Renal pelvis (tissue), 4 donors: ENCODE data around the gene PGAM2. TPM values are rescaled to one million over a fixed set of nuclear protein-coding genes. Genes with fewer than 3 reads are reported as not detected.

Experiments used
- DNase-seq: peaks from one replicate; pipeline ENCODE4 v3.0.0-alpha.2; 2013
- polyA plus RNA-seq, 3 donors: library from polyadenylated mRNA; unstranded; fragments of 120-200 nt; gene quantifications; one replicate each; pipeline ENCODE4 v1.2.1, GENCODE V29; 2013; ENCODE audit not compliant: insufficient read length in 3 of 3

The PGAM2 gene
- polyA plus RNA-seq, 3 donors: 1.2 to 3.4 (median 2.2) TPM

DNA sequence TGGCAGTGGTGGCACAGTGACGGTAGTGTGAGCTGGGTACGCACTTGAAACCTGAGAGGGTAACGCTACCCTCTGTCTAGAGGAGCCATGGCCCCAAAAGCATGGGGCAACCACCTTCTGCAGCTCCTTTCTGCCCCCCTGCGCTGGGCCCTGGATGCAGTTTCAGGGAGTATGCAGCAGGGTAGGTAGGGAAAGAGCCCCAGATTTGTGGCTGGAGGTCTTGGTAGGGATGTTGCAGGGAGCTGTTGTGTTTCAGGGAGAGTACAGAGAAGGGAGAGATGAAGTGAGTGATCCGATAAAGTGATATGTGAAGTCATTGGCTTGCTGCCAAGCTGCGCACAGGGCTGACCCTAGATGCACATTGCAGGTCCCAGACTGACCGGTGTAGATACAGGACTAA is 2.7 kb upstream of the PGAM2 start:
- DNase-seq: no peak

DNA sequence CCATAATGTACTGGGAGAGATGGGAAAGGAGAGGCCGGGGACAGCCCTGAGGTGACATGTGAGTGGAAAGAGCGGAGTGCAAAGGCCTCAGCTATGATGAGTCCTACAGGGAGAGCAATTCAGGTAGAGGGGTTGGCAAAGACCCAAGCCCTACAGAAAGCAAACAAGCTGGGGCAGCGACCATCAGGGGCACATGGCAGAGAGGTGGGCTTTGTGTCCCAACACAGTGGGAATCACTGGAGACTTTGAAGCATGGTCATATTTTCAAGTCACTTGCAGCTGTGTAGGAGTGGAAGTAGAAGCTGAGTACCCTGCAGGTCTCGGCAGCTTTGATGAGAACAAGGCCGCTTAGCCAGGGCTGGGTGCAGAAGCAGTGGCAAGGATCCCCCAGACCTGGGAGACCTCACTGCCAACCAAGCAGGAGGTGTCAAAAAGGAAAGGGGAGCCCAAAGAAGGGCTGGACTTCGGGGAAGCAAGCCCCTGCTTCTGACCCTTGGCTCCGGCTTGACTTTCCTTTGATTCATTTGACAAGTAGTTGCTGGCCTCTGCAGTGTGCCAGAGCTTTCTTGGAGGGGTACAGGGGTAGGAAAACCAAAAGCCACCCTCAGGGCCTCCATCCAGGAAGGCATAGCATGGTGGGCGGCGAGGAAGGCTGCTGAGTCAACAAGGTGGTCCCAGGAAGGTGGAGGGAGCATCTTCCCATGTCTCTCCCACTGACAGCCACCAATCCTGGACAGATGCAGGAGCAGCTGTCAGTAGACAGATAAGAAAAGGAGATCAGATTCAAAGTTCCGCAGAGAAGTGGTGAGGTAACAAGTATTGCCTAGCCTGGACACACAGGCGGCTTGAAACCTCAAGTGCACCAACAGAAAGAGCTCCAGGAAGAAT is 1.9 kb upstream of the PGAM2 start:
- no peak for DNase-seq

DNA sequence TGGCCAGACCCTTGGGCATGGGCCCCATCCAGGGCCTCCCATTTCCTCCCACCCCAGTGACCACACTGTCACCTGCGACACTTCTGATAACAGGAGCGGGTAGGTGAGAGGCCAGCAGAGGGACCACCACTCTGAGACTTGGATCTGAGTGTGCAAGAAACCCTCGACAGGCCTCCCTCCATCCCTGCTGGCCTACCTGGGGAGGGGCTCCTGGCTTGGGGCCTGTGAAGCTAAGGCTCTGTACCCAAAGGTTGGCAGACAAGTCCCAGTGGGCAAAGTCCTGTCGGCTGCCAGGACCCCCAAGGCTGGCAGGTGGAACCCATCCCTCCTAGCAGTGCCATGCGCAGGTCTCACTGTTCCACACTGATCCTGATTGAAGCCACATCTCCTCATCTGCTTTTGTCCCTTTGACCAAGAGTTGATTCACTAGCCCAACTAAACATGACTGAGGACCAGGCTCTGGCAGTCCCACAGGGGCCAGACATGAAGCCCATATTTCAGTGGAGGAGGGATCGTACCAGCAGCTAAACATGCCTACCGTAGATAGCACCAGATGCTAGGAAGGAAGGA is 1.2 kb upstream of the PGAM2 start:
- DNase-seq: no peak

DNA sequence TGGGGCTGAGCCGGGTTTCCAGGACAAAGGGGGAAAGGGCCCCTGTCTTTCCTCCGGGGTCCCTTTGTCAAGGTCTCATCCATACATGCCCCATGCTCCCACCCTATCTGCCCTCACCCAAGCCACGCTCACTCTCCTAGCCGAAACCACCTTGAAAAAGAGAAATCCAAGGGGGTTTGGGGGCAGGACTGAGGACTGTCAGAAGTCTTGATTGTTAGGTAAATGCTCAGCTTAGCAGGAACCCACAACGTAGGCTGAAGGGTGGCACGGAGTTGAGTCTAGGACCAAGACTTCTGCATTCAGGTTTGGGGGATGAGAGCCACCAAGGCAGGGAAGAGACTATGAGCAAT is 719 bp upstream of the PGAM2 start:
- DNase-seq: no peak

DNA sequence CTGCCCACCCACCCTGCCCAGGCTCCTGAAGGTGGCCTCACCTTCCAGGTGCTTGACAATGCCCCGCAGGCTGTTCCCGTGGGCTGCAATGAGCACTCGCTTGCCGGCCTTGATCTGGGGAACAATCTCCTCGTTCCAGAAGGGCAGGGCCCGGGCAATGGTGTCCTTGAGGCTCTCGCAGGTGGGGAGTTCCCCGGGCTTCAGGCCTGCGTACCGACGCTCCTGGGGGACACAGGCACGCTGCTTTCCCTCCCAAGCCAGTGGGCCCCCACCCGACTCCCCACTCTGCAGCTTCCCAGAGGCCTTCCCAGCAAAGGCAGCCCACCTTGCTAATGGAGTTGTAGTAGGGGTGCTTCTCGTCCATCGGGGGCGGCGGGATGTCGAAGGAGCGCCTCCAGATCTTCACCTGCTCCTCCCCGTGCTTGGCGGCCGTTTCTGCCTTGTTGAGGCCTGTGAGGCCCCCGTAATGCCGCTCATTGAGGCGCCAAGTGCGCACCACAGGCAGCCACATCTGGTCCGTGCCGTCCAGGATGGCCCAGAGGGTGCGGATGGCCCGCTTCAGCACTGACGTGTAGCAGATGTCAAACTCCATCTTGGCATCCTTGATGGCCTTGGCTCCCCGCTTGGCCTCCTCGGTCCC is 456 bp downstream of the PGAM2 start:
- DNase-seq: no peak

DNA sequence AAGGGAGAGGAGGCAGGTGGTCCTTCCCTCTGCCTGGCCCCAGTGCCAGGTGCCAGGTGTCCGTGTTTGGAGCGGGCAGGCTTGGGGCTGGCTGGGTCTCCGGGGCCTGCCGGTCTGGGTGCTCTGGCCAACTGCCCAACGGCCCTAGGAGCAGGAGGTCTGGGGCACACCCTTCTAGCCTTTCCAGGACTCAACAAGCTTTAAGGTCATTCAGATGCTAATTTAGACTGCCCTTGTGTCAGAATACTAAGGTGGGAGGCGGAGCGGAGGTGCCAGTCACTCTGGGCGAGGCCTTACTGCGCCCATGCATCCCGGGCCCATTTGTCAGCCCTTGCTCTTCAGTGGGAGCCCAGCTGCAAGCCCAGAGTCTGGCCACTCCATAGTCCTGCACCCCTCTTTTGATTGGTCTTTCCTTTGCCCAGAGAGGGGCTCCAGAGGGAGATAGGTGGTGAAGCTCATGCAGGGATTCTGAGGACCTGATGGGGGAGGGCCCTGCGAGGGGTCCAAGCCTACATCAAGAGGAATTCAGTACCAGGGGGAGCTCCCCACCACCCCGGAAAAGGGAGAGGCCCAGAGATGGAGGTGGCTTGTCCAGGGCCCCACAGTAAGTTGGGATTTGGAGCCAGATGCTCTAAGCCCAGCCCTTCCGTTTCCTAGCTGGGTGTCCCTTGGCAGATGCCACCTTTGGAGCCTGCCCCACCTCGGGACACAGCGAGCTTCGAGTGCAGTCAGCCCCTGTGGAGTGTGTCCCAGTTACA is 1.3 kb downstream of the PGAM2 start:
- DNase-seq: no peak

DNA sequence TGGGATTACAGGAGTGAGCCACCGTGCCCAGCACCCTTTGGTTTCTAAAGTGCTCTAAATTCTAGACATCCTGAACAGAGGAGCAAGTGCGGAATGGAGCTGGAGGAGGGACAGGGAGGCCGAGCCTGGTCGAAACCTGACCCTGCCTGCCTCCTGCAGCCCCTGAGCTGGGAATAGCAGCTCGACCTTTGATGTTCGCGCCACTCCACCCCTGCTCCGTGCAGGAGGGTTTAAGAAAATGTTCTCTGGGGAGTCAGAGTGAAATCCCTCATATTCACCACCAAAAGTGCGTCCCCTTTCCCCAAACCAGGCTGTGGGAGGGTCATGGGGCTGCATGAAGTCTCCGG is 1.8 kb downstream of the PGAM2 start:
- DNase-seq: no peak

DNA sequence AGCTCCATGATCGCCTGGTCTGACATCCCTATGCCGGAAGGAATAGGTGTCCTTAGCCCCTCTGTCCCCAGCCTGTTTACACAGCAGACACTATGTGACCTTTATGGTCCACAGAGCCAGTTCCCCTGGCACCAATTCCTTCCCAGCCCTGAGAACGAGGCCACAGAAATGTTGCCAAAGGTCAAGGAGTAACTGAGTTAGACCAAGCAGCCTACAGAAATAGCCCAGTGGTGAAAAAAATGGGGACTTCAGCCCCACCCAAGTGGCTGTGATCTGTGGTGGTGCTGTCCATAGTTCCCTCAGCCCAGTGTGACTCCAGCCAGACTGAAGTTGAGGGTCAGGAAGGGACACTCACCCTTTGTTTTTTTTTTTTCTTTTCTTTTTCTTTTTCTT is 2.5 kb downstream of the PGAM2 start:
- no peak for DNase-seq

DNA sequence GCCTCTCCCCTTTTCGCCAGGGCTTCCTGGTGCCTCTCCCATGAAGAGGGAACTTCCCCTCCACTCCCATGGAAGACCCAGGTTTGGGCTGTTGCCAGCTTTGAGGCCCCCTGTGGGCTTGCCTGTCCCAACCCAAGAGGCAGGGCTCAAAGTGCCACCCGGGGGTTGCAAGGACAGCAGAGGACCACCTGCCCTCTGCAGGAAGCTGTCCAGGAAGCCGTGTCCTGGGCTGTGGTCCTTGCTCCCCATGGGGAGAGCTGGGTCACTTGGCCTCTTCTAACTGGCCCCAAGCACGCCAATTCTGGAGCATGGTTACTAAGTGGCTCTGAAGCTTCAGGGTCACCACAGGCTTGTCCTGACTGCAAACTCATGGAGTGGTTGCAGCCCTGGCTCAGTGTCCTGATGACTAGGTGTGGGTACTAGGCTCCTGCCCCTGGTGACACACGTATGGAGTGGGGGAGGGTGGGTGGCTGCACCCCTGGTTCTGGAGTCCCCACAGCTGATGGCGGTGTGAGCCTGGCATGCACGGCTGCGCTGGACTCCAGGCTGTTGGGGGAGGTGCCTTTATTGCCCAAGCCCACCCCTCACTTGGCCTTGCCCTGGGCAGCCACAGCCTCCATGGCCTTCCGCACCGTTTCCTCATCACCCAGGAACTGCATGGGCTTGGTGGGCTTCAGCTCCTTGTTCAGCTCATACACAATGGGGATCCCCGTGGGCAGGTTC is 3.0 kb downstream of the PGAM2 start:
- DNase-seq: no peak

DNA sequence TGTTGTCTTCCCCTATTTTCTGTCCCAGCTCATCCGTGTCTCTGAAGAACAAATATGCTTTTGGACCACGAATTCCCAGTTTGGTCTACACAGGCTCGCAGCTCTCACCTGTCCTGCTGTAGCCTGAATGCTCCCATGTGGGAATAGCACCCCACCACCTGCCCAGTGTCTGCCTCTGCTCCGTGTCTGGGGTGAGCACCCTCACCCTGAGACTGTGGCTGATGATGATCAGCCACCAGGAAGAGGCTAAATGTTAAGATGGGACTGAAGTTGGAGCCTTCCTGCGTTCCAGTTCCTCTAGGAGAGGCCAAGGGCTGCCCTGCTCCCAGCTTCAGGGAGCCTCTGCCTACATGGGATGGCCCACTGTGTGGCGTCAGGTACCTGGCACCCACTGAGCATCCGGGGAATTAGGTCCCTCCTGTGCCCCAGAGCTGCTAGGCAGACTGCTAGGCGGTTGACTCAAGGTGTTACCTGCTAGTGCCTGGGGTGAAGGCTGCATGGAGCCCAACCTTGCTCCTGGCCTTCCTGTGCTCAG is 3.7 kb downstream of the PGAM2 start:
- DNase-seq: no peak

DNA sequence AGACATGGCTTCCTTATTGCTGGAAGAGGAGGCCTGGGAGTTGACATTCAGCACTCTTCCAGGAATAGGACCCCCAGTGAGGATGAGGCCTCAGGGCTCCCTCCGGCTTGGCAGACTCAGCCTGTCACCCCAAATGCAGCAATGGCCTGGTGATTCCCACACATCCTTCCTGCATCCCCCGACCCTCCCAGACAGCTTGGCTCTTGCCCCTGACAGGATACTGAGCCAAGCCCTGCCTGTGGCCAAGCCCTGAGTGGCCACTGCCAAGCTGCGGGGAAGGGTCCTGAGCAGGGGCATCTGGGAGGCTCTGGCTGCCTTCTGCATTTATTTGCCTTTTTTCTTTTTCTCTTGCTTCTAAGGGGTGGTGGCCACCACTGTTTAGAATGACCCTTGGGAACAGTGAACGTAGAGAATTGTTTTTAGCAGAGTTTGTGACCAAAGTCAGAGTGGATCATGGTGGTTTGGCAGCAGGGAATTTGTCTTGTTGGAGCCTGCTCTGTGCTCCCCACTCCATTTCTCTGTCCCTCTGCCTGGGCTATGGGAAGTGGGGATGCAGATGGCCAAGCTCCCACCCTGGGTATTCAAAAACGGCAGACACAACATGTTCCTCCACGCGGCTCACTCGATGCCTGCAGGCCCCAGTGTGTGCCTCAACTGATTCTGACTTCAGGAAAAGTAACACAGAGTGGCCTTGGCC is 4.3 kb downstream of the PGAM2 start:
- no peak for DNase-seq

DNA sequence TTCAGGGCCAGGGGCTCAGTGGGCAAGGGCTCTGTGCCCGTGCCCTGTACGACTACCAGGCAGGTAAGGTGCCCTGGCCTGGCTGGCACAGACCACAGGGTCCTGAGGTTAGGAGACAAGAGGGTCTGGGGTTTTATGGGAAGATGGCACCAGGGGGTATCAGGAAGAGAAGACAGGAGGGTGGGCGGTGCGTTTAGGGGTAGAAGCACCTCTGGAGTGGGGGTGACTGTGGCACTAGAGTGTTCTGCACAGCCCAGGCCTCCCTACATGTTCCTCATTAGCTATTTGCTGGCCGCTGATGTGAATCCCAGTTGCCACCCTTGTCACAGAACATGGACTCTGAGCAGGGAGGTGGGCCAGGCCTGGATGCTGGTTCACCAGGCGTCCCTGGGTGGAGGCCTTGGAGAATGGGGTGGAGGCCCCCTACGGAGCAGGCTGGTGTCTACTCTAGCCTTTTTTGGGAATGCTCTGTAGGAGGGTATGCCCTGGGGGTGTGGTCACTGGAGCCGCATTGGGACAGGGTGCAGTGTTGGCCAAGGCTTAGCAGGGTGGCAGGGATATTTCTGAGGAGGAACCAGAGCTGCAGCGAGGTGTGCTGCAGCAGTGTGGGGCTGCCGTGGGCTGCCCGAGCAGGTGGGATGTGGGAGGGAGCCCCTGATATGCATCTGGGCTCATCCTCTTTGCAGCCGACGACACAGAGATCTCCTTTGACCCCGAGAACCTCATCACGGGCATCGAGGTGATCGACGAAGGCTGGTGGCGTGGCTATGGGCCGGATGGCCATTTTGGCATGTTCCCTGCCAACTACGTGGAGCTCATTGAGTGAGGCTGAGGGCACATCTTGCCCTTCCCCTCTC is 5.0 kb downstream of the PGAM2 start:
- DNase-seq: no peak

DNA sequence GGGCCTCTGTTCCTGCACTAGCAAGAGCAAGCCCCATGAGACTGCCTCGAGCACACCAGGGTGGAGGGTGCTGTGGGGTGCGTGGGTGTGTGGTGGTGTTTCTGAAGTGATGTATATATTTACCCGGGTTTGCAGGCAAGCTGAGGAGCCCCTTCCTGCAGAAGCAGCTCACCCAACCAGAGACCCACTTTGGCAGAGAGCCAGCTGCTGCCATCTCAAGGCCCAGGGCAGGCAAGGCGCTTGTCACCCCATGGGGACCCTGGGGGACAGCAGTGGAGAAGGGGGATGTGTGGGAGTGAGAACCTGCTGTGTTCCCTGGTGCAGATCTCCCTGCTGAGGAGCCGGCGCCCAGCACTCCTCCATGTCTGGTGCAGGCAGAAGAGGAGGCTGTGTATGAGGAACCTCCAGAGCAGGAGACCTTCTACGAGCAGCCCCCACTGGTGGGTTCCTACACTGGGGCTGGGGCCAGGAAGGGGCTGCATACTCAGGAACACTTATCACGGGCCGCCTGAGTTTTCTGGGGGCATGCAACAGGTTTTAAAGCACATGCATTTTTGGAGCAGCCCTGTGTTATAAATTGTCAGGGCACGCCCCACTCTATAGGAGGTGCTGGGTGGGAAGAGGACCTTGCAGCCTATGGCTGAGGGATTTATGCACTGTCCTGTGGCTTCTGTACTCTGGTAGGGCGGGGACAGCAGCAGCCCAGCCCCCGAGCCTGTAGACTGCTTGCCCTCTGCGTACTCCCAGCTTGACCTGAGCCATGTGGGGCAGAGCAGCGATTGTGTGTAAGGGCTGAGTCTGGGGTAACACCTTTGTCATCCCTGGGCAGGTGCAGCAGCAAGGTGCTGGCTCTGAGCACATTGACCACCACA is 5.9 kb downstream of the PGAM2 start:
- no peak for DNase-seq

DNA sequence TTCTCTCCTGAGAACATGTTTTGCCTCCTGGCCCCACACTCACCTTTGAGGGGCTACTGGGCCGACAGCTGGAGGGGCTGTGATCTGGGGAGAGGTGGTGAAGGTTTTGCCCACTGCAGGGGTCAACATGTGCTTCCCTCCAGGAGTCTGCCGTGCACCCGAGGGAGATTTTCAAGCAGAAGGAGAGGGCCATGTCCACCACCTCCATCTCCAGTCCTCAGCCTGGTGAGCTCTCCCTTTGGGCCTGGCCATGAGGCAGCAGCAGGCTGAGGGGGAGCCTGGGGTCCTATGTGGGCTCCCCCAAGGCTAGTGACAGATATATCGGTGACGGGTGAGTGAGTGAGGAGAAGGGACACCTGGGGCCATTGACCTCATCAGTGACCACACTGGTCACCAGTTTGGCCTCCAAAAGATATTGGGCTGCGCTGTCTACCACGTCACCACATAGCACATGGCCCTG is 6.6 kb downstream of the PGAM2 start:
- no peak for DNase-seq

DNA sequence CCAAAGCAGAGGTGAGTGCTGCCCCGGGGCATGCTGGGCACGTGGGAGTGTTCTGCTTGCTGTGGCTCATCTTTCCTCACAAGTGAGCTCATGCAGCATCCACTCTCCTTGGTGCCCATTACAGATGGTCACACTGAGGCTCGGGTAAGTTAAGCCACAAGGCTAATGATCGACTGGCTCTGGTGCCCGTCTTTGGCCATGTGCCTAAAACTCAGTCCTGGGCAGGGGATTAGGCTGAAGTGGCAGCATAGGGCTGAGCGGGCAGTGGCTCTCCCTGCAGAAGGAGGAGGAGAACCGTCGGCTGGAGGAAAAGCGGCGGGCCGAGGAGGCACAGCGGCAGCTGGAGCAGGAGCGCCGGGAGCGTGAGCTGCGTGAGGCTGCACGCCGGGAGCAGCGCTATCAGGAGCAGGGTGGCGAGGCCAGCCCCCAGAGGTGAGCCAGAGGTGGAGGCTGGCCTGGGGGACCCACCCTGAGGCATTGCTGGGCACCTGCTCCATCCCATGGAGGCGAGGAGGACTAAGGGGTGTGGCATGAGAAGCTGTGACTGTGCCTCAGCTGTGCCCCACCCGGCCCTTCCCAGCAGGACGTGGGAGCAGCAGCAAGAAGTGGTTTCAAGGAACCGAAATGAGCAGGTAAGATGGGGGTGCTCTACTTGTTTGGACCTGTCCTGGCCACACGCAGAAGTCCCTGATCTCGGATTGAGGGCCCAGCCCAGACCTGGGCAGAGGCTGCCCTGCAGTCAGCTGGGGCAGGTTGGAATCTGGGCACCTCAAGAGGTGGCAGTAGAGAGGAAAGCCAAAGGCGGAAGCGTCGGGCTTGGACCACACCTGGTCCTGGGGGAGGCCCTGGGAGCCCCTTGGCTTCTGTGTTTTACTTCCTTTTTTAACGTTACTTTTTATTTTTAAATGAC is 7.3 kb downstream of the PGAM2 start:
- no peak for DNase-seq

DNA sequence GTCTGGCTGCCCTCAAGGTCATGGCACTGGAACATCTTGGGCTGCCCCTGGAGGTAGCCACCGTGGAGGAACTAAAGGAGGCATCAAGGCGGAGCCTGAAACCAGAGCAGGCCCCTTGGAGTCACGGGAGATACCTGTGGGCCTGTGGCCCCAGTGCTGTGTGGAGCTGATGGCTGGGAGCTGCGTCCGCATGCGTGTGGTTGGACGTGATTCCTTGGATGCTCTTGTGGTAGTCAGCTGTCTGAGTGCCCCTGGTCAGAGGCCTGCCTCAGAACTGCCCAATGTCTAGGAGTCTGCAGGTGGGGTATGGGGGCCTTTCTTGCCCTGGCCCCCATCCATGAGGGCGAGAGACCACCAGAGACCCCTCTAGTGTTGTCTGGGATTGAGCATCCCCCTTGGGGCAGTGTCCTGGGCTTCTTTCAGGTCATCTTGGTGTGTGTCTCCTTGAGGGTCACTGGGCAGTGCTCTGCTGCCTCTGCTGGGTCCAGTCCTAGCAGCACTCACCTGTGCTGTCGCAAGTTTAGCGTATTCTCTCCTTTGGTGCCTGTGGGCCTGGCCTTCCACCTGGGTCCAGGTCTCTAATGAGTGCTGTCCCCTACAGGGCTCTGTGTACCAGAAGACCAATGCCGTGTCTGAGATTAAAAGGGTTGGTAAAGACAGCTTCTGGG is 8.1 kb downstream of the PGAM2 start:
- DNase-seq: no peak

DNA sequence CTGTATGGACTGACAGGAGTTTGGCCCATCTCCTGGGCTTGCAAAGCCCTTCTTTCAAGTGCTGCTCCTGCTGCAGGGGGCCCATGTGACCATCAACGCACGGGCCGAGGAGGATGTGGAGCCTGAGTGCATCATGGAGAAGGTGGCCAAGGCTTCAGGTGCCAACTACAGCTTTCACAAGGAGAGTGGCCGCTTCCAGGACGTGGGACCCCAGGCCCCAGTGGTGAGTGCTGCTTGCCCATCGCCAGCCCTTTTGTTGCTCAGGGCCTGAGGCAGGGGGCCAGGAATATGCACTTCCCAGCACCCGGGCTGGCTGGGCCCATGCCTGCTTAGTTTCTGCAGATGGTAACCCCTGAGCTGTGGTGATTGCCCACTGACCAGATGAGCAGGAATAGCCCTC is 8.7 kb downstream of the PGAM2 start:
- no peak for DNase-seq
